Neuron (in vitro differentiated cells): Measurements from ENCODE around the gene FARSB.

Experiments used
- H2AFZ ChIP-seq: one replicate; pipeline ENCODE4 v1.6.1; 2013; ENCODE audit warnings: low read depth, mild to moderate bottlenecking, inconsistent platforms, low read length, moderate library complexity
- H3K27me3 ChIP-seq: one replicate; pipeline ENCODE4 v1.6.1; 2013; ENCODE audit warnings: low read length; ENCODE audit not compliant: insufficient read depth
- H3K36me3 ChIP-seq: one replicate; pipeline ENCODE4 v1.6.1; 2013; ENCODE audit warnings: low read length; ENCODE audit not compliant: insufficient read depth
- H3K4me1 ChIP-seq: one replicate; pipeline ENCODE4 v1.6.1; 2013; ENCODE audit warnings: low read length; ENCODE audit not compliant: insufficient read depth
- H3K4me3 ChIP-seq: 2 replicates; pipeline ENCODE4 v1.5.1; 2013; ENCODE audit warnings: mild to moderate bottlenecking, low read length, moderate library complexity
- H3K9me3 ChIP-seq: one replicate; pipeline ENCODE4 v1.6.1; 2013; ENCODE audit warnings: low read length

The FARSB gene

DNA sequence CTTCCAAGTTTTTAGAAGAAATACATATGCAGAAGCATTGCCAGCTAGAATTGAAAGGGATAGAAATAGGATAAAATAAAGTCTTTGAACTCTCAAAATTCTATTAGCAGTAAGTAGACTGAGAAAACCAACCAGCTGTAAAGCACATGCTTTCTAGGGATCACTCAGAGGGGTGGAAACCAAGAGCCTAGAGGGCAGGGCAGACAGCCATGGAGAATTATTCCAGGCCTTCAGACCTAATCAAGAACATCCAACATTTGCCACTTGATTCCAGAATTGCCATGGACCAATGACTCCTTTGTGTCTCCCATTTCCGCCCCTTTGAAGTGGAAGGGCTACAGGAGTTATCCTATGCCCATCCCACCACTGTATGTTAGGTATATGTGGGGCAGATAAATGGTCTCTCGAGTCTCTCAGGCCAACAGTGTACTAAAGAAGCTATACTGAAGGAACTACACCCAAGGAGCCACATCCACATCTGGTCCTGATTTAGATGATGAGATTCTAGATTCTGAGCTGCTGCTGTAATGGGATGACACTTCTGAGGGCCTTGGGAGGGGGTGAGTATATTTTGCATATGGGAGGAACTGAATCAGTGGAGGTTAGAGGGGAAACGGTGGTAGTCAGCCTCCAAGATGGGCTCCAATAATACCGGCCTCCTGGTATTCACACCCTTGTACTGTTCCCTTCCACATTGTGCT lies 4.0 kb downstream of the FARSB start:
- Histone ChIP-seq H3K36me3 (peaks cover 20% of the 10 kb centered on the region), H3K9me3 (no peaks in the 10 kb centered on the region), H3K27me3 (no peaks in the 10 kb centered on the region), H2AFZ (no peak overlapping the region), H3K4me1 (peaks cover 6% of the 10 kb centered on the region), H3K4me3 (no peak overlapping the region)

GRCh38 chr2:222649801-222650200 lies 6.1 kb downstream of the FARSB start:
- no peak overlapping the region for H2AFZ ChIP-seq
- peaks cover 6% of the 10 kb centered on the region for H3K4me1 ChIP-seq
- peaks cover 34% of the 10 kb centered on the region for H3K36me3 ChIP-seq
- H3K27me3 ChIP-seq, result no peaks in the 10 kb centered on the region
- H3K9me3 ChIP-seq, result no peaks in the 10 kb centered on the region
- H3K4me3 ChIP-seq, result no peak overlapping the region

GRCh38 chr2:222646008-222646407 lies 9.9 kb downstream of the FARSB start:
- Histone ChIP-seq H2AFZ (no peak overlapping the region), H3K36me3 (peaks cover 54% of the 10 kb centered on the region), H3K4me3 (no peak overlapping the region), H3K4me1 (no peaks in the 10 kb centered on the region), H3K9me3 (no peaks in the 10 kb centered on the region), H3K27me3 (no peaks in the 10 kb centered on the region)

- H3K27me3 ChIP-seq, result no peaks in the 10 kb centered on the region
- peaks cover 61% of the 10 kb centered on the region for H3K36me3 ChIP-seq
- no peaks in the 10 kb centered on the region for H3K4me1 ChIP-seq
- H3K9me3 ChIP-seq, result no peaks in the 10 kb centered on the region
- no peak overlapping the region for H3K4me3 ChIP-seq
- H2AFZ ChIP-seq, result no peak overlapping the region
Measured at GRCh38 chr2:222643134-222643533, 12.8 kb downstream of the FARSB start.

DNA sequence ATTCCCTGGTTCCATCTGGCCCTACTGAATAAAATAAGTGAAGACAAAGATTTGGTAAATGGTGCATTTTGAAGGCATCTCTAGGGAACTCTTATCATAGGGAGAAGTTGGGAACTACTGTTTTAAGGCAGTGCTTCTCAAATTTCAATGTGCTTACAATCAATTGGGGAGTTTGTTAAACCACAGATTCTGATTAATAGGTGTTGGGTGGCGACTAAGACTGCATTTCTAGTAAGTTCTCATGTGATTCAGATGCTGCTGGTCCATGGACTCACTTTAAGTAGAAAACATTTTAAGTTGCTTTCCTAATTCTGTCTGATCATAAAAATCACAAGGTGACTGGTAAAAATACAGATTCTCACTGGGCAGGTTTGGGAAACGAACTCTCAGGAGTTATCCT lies 14.6 kb downstream of the FARSB start:
- H3K9me3 ChIP-seq, result peaks cover 2% of the 10 kb centered on the region
- H3K4me1 ChIP-seq, result no peaks in the 10 kb centered on the region
- H2AFZ ChIP-seq, result no peak overlapping the region
- no peak overlapping the region for H3K4me3 ChIP-seq
- H3K36me3 ChIP-seq, result peaks cover 61% of the 10 kb centered on the region
- H3K27me3 ChIP-seq, result no peaks in the 10 kb centered on the region

- H2AFZ ChIP-seq, result no peak overlapping the region
- no peaks in the 10 kb centered on the region for H3K27me3 ChIP-seq
- peaks cover 2% of the 10 kb centered on the region for H3K9me3 ChIP-seq
- no peaks in the 10 kb centered on the region for H3K4me1 ChIP-seq
- H3K4me3 ChIP-seq, result no peak overlapping the region
- H3K36me3 ChIP-seq, result peaks cover 62% of the 10 kb centered on the region
Measured at GRCh38 chr2:222637067-222637466, 18.8 kb downstream of the FARSB start.

DNA sequence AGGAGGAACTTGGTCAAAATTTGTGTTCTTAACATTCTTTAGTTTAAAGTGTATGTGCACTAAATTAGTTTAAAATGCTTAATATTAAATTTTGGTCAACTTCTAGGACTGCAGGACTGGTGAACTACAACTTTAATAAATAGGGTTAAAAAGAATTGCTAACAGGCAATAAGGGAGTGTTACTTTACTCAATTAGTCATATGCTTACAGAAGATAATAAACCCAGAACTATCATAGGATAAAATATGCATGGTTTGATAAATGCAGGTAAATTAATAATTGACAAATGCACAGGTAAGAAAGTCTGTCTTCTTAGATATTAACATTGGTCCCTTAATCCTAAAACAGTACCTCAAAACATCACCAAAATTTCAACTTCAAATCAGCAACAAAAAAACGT lies 20.6 kb downstream of the FARSB start:
- Histone ChIP-seq H2AFZ (no peak overlapping the region), H3K27me3 (no peaks in the 10 kb centered on the region), H3K36me3 (peaks cover 72% of the 10 kb centered on the region)

GRCh38 chr2:222627764-222628163 lies 28.1 kb downstream of the FARSB start:
- Histone ChIP-seq H2AFZ (no peak overlapping the region), H3K4me3 (no peak overlapping the region), H3K36me3 (peaks cover 78% of the 10 kb centered on the region), H3K9me3 (no peaks in the 10 kb centered on the region), H3K27me3 (no peaks in the 10 kb centered on the region), H3K4me1 (no peaks in the 10 kb centered on the region)

More for the DNA sequence above, 20.6 kb downstream of the FARSB start:
- Histone ChIP-seq H3K4me3 (no peak overlapping the region), H3K4me1 (no peaks in the 10 kb centered on the region), H3K9me3 (peaks cover 2% of the 10 kb centered on the region)

DNA sequence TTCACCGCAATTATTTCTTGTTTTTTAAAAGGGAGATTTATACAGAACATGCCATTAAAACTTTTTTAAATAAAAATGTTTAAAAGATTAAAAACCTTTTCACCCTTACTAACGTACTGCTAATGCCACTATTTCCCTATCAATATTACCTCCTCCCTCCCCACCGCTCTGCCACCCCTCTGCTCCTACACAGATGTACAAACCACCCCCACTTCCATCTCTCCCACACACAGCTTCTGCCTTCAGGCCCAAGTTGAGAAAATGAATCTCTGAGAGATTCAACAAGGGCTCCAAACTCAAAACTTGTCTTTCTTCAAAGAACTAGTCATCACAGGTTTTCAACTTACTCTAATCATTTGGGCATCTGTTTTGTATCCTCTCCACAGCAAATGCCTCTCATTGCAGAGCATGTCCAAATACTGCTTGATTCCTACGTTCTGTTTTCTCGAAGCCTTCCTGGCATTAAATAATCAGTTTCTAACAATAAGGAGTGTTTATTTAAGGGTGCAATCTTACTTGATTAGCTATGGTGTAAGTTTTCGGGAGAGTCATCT lies 32.1 kb downstream of the FARSB start:
- H3K36me3 ChIP-seq, result peaks cover 70% of the 10 kb centered on the region
- H3K4me3 ChIP-seq, result no peak overlapping the region
- no peak overlapping the region for H2AFZ ChIP-seq
- no peaks in the 10 kb centered on the region for H3K9me3 ChIP-seq
- H3K4me1 ChIP-seq, result no peaks in the 10 kb centered on the region
- no peaks in the 10 kb centered on the region for H3K27me3 ChIP-seq

DNA sequence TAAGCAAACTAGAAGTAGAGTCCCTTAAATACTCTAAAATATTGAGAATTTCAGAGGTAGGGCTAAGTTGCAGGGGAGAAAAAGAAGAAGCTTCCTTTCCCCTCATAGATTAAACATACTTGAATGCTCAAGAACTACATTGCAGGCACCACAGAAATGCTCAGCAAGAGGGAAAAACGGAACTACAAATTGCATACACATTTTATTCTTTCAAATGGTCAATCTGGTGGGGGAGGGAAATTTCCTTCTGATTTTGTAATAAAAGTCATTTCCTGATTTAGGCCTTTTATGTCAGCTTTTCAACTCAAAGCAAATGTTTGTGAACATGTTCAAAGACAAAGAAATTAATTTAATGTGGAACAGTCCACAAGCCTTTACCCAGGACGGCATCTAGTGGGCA lies 33.0 kb downstream of the FARSB start:
- H3K36me3 ChIP-seq, result peaks cover 62% of the 10 kb centered on the region
- no peak overlapping the region for H3K4me3 ChIP-seq
- no peaks in the 10 kb centered on the region for H3K4me1 ChIP-seq
- H3K9me3 ChIP-seq, result no peaks in the 10 kb centered on the region
- no peak overlapping the region for H2AFZ ChIP-seq
- H3K27me3 ChIP-seq, result no peaks in the 10 kb centered on the region

GRCh38 chr2:222621893-222622292 lies 34.0 kb downstream of the FARSB start:
- peaks cover 57% of the 10 kb centered on the region for H3K36me3 ChIP-seq
- no peak overlapping the region for H2AFZ ChIP-seq
- H3K27me3 ChIP-seq, result no peaks in the 10 kb centered on the region
- no peaks in the 10 kb centered on the region for H3K4me1 ChIP-seq
- H3K9me3 ChIP-seq, result no peaks in the 10 kb centered on the region
- H3K4me3 ChIP-seq, result no peak overlapping the region

DNA sequence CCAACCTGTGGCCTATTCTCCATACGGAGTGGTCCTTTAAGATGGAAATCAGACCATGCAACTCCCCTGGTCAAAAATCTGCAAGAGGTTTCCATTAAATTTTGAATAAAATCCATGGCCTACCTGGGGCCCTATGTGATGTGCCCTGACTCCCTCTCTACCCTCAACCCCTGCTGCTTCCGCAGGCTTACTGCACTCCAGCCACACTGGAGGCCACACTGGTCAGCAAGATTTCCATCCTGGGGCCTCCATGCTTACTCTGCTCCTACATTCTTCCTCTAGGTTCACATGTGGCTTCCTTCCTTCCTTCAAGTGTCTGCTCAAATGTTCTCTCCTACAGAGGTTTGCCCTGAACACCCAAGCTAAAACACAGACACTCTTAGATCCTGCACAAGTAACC lies 40.6 kb downstream of the FARSB start:
- Histone ChIP-seq H3K27me3 (no peaks in the 10 kb centered on the region), H2AFZ (no peak overlapping the region), H3K9me3 (no peaks in the 10 kb centered on the region), H3K4me3 (no peak overlapping the region), H3K36me3 (peaks cover 33% of the 10 kb centered on the region), H3K4me1 (no peaks in the 10 kb centered on the region)

DNA sequence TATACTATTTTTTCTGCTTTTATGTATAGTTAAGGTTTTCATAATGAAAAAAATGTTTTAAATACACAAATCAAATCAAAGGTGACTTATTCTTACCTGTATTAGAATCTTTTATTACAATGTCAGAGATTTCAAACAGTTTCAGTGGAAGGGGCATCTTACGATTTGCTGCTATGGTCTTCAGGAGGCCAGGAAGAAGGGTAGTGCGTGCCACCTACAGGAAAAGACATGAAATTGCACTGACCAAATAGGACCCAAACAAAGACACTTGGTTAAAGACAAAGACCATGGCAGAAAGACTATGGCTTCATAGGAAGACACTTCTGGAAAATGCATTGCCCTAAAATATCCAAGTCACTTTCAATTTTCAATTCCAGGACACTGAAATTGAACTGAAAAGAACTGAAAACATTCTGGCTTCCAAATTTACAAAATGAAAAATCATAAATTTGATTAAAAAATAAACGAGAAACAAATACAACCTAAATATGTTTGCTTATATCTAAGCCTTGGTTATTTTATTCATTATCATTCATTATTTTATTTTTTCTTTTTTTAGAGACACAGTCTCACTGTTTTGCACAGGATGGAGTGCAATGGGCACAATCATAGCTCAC lies 42.1 kb downstream of the FARSB start:
- no peaks in the 10 kb centered on the region for H3K27me3 ChIP-seq
- H2AFZ ChIP-seq, result no peak overlapping the region
- no peaks in the 10 kb centered on the region for H3K4me1 ChIP-seq
- no peaks in the 10 kb centered on the region for H3K9me3 ChIP-seq
- no peak overlapping the region for H3K4me3 ChIP-seq
- peaks cover 26% of the 10 kb centered on the region for H3K36me3 ChIP-seq
